ENCODE results near the gene PHTF1.

DNA sequence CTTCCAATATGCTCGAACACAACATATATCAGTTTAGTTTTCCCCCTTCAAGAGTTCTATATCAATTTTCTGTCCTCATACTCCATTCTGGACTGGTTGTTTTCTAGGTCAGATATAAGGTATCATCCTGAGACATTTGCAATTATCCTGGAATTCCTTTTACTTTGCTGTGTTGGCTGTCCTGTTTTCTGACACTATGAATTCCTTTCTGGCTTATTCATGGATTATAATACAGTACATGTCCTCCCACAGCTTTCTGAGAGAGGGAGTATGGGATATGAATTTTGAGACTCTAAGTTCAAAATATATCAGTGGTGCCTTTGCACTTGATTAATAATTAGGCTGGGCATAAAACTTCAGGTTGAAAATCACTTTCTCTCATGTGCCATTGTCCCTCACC lies 11.9 kb downstream of the PHTF1 start:
- TF ChIP-seq POLR2AphosphoS5 (IDR thresholded peaks at IDR 0.05; ENCODE audit: low read depth, low read length) (no peak), TAF1 (IDR thresholded peaks at IDR 0.05; ENCODE audit: borderline replicate concordance, insufficient read depth, low read length) (no peak), SIN3A (IDR thresholded peaks at IDR 0.05; ENCODE audit: borderline replicate concordance, insufficient read depth, low read length) (no peak), FOXP2 (optimal IDR thresholded peaks at IDR 0.05; ENCODE audit: borderline replicate concordance, extremely low read depth, extremely low read length, insufficient read depth) (no peak)
- TF ChIP-seq, protein P1, sequence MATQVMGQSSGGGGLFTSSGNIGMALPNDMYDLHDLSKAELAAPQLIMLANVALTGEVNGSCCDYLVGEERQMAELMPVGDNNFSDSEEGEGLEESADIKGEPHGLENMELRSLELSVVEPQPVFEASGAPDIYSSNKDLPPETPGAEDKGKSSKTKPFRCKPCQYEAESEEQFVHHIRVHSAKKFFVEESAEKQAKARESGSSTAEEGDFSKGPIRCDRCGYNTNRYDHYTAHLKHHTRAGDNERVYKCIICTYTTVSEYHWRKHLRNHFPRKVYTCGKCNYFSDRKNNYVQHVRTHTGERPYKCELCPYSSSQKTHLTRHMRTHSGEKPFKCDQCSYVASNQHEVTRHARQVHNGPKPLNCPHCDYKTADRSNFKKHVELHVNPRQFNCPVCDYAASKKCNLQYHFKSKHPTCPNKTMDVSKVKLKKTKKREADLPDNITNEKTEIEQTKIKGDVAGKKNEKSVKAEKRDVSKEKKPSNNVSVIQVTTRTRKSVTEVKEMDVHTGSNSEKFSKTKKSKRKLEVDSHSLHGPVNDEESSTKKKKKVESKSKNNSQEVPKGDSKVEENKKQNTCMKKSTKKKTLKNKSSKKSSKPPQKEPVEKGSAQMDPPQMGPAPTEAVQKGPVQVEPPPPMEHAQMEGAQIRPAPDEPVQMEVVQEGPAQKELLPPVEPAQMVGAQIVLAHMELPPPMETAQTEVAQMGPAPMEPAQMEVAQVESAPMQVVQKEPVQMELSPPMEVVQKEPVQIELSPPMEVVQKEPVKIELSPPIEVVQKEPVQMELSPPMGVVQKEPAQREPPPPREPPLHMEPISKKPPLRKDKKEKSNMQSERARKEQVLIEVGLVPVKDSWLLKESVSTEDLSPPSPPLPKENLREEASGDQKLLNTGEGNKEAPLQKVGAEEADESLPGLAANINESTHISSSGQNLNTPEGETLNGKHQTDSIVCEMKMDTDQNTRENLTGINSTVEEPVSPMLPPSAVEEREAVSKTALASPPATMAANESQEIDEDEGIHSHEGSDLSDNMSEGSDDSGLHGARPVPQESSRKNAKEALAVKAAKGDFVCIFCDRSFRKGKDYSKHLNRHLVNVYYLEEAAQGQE (IDR thresholded peaks at IDR 0.05; ENCODE audit: insufficient read depth in 1 of 2, low read depth in 2 of 2, low read length in 2 of 2): no peak
